OCI-LY7 (cell line): ENCODE data around the gene KCNA1. TPM values are rescaled to one million over a fixed set of nuclear protein-coding genes. Genes with fewer than 3 reads are reported as not detected.

Source experiments
- BruUV-seq: library from RNA; stranded (reverse); fragments of 400-500 nt; replicated peaks from 2 replicates; lab custom pipeline; 2021; lab: Mats Ljungman, UMichigan
- CTCF ChIA-PET: fragments of 300-600 bp; sonication (Branson Sonifier 250); formaldehyde crosslinking; loops from one replicate; lab custom pipeline; 2022; ENCODE audit warnings: antibody characterized with exemption; ENCODE audit not compliant: unreplicated experiment; lab: Charles Lee
- POLR2A ChIA-PET: fragments of 300-600 bp; sonication (Branson Sonifier 250); formaldehyde crosslinking; loops from one replicate; lab custom pipeline; 2022; ENCODE audit warnings: antibody characterized with exemption; lab: Charles Lee
- DNase-seq: peaks from one replicate; pipeline ENCODE4 v3.0.0-alpha.2; 2015; ENCODE audit warnings: low spot score
- H2AFZ ChIP-seq: fragments of 200-600 bp; sonication (generic), shearing (Covaris generic); 2 replicates; pipeline ENCODE4 v1.6.1; 2014; ENCODE audit warnings: mild to moderate bottlenecking, antibody characterized with exemption, low read length, moderate library complexity
- H3K27ac ChIP-seq: fragments of 200-600 bp; sonication (generic); 2 replicates; pipeline ENCODE4 v1.5.1; 2014; ENCODE audit warnings: mixed run types, low read depth, mild to moderate bottlenecking, moderate library complexity, low read length, inconsistent platforms; ENCODE audit not compliant: poor library complexity, severe bottlenecking
- H3K36me3 ChIP-seq: fragments of 200-600 bp; sonication (generic); 2 replicates; pipeline ENCODE4 v1.6.1; 2014; ENCODE audit warnings: mild to moderate bottlenecking, antibody characterized with exemption, low read length, moderate library complexity, mixed read lengths; ENCODE audit not compliant: insufficient read depth
- H3K4me1 ChIP-seq: fragments of 200-600 bp; sonication (generic); 2 replicates; pipeline ENCODE4 v1.5.1; 2014; ENCODE audit warnings: mild to moderate bottlenecking, low read length; ENCODE audit not compliant: insufficient read depth, poor library complexity, severe bottlenecking
- H3K4me2 ChIP-seq: fragments of 200-600 bp; sonication (generic); 2 replicates; pipeline ENCODE4 v1.6.1; 2014; ENCODE audit warnings: mild to moderate bottlenecking, low read length
- H3K4me3 ChIP-seq: fragments of 200-600 bp; sonication (generic); 2 replicates; pipeline ENCODE4 v1.5.1; 2014; ENCODE audit warnings: mild to moderate bottlenecking, low read depth, low read length; ENCODE audit not compliant: poor library complexity, severe bottlenecking
- H3K79me2 ChIP-seq: fragments of 200-600 bp; sonication (generic); 2 replicates; pipeline ENCODE4 v1.6.1; 2016; ENCODE audit warnings: low read depth, mild to moderate bottlenecking, low read length, moderate library complexity, mixed read lengths; ENCODE audit not compliant: insufficient read depth
- H3K9me2 ChIP-seq: fragments of 200-600 bp; sonication (generic); 2 replicates; pipeline ENCODE4 v1.6.1; 2016; ENCODE audit warnings: mild to moderate bottlenecking, low read length, mixed read lengths; ENCODE audit not compliant: insufficient read depth
- H3K9me3 ChIP-seq: fragments of 200-600 bp; sonication (generic); 2 replicates; pipeline ENCODE4 v1.6.1; 2014; ENCODE audit warnings: mild to moderate bottlenecking, mixed run types, low read length, mixed read lengths
- H4K20me1 ChIP-seq: fragments of 200-600 bp; sonication (generic); 2 replicates; pipeline ENCODE4 v1.6.1; 2014; ENCODE audit warnings: mild to moderate bottlenecking, antibody characterized with exemption, low read length, moderate library complexity, mixed read lengths; ENCODE audit not compliant: insufficient read depth
- CTCF ChIP-seq: fragments of 200-600 bp; sonication (generic); conservative IDR thresholded peaks from 2 replicates; pipeline ENCODE4 v1.5.1; 2014; ENCODE audit warnings: mild to moderate bottlenecking, antibody characterized with exemption, low read length, moderate library complexity, mixed read lengths
- EZH2phosphoT487 ChIP-seq: fragments of 200-600 bp; sonication (generic); IDR thresholded peaks from 2 replicates; pipeline ENCODE4 v1.6.1; 2018; ENCODE audit warnings: low read depth, borderline replicate concordance, mild to moderate bottlenecking, mixed run types, antibody characterized with exemption, low read length, moderate library complexity, mixed read lengths
- intact Hi-C: fragments of 100-400 bp; cut with micrococcal nuclease; formaldehyde crosslinking; loops from one replicate; pipeline ENCODE4 v1.10.0; 2022; ENCODE audit not compliant: unreplicated experiment
- total RNA-seq, 2 experiments: library from RNA; depleted of rRNA in 1 of 2; stranded (reverse); fragments of >200 nt in 1 of 2; shearing (Covaris generic) in 1 of 2; gene quantifications; 2 replicates each; pipeline ENCODE4 v1.2.3, GENCODE V29; 2014 to 2022

Gene KCNA1
- total RNA-seq, 2 experiments from 2014 or later, result not detected

- Histone ChIP-seq H3K9me3 (no peaks in the 10 kb centered on the region), H3K9me2 (no peaks in the 10 kb centered on the region), H3K27ac (no peak overlapping the region), H3K4me1 (no peaks in the 10 kb centered on the region), H3K36me3 (no peaks in the 10 kb centered on the region), H3K4me2 (no peak overlapping the region), H3K4me3 (no peak overlapping the region), H4K20me1 (no peaks in the 10 kb centered on the region), H3K79me2 (no peaks in the 10 kb centered on the region), H2AFZ (no peak overlapping the region)
- TF ChIP-seq EZH2phosphoT487 (no peak), CTCF (no peak)
- ChIA-PET CTCF (no interaction called here), POLR2A (interaction anchor here (0.6 kb wide), 1 partner anchor 73 kb away, joined by 3 read pairs; no protein-coding TSS in a partner anchor)
- BruUV-seq, result no TSS peak
- no peak for DNase-seq
- intact Hi-C loops, result no loop called here
Measured at GRCh38 chr12:4951083-4951482, 41.4 kb downstream of the KCNA1 start.

GRCh38 chr12:4951601-4952000 is 41.9 kb downstream of the KCNA1 start:
- intact Hi-C loops, result no loop called here
- H3K27ac ChIP-seq, result no peak overlapping the region
- POLR2A ChIA-PET, result interaction anchor here (0.6 kb wide), 1 partner anchor 72 kb away, joined by 3 read pairs; no protein-coding TSS in a partner anchor
- no peaks in the 10 kb centered on the region for H3K9me2 ChIP-seq
- H3K4me2 ChIP-seq, result no peak overlapping the region
- no peaks in the 10 kb centered on the region for H3K36me3 ChIP-seq
- H3K79me2 ChIP-seq, result no peaks in the 10 kb centered on the region
- H3K4me3 ChIP-seq, result no peak overlapping the region
- no peak overlapping the region for H2AFZ ChIP-seq
- CTCF ChIA-PET, result no interaction called here
- H3K9me3 ChIP-seq, result no peaks in the 10 kb centered on the region
- no TSS peak for BruUV-seq
- no peak for DNase-seq
- no peaks in the 10 kb centered on the region for H4K20me1 ChIP-seq
- TF ChIP-seq CTCF (no peak), EZH2phosphoT487 (no peak)
- H3K4me1 ChIP-seq, result no peaks in the 10 kb centered on the region

- BruUV-seq, result no TSS peak
- H3K36me3 ChIP-seq, result no peaks in the 10 kb centered on the region
- TF ChIP-seq CTCF, result no peak
- TF ChIP-seq EZH2phosphoT487, result no peak
- no peaks in the 10 kb centered on the region for H3K4me1 ChIP-seq
- H2AFZ ChIP-seq, result no peak overlapping the region
- H3K27ac ChIP-seq, result no peak overlapping the region
- no peaks in the 10 kb centered on the region for H3K79me2 ChIP-seq
- no peaks in the 10 kb centered on the region for H3K9me2 ChIP-seq
- ChIA-PET CTCF (no interaction called here), POLR2A (no interaction called here)
- no peak overlapping the region for H3K4me2 ChIP-seq
- no peak for DNase-seq
- H3K4me3 ChIP-seq, result no peak overlapping the region
- intact Hi-C loops, result no loop called here
- H3K9me3 ChIP-seq, result no peaks in the 10 kb centered on the region
- H4K20me1 ChIP-seq, result no peaks in the 10 kb centered on the region
Measured at GRCh38 chr12:4954621-4955354, 45.1 kb downstream of the KCNA1 start.
